ENCODE measurements around the gene SOX1. TPM values are rescaled to one million over a fixed set of nuclear protein-coding genes. Genes with fewer than 3 reads are reported as not detected.

The SOX1 gene
- total and polyA plus RNA-seq, 2 experiments from 2014 or later, result not detected

DNA sequence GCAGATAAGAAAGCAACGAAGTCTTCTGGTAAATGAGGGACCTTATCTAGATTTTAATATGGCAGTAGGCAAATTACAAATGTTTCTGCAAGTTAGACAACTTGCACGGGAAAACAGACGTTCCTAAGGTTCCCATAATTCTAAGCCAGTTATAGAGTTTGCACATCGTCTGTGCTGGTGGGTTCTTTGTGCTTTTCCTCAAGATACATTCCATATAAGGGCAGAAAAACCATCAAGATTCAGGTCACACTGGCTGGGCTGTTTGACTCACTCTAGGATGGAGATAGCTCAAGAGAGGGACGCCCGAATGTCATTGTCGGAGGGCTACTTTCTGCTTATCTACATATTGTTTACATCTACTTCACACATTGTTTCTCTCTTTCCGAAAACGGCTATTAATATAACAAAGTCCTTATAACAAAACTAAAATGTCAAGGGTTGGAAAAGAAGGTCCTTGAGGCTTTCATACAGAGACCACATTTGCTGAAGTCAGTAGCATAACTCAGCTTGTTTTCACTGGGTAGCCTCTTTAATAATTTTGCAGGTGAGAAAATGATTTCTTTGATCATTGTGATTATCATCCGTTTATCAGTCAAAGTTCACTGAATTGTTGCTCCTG lies 44.4 kb downstream of the SOX1 start:
- in situ Hi-C loops (cut with MboI), result no loop called here
- 0 out of 2 replicates have a peak, but pooled peaks cover 4% of the 10 kb centered on the region for H3K27me3 ChIP-seq (replicated peaks; ENCODE audit: insufficient read depth)
- no peak overlapping the region for H2AFZ ChIP-seq
- no peaks in the 10 kb centered on the region for H3K9me3 ChIP-seq (ENCODE audit: low read depth)
- no peak overlapping the region for H3K4me3 ChIP-seq
- H3F3A ChIP-seq (ENCODE audit: insufficient read depth), result no peaks in the 10 kb centered on the region
- H3K27ac ChIP-seq, result no peak overlapping the region
- no peaks in the 10 kb centered on the region for H4K20me1 ChIP-seq (ENCODE audit: insufficient read depth)
- WGBS, 2 experiments (ENCODE audit: low coverage in 1 of 2, low lambda C conversion rate in 2 of 2, missing lambda C conversion rate in 2 of 2), result 21 to 24% methylated on average over 10 of the region's 10 CpGs
- no peak for DNase-seq
- no peaks in the 10 kb centered on the region for H3K9me2 ChIP-seq (ENCODE audit: insufficient read depth)
- H3K79me2 ChIP-seq (ENCODE audit: insufficient read depth), result no peaks in the 10 kb centered on the region
- no peak for TF ChIP-seq EZH2 (IDR thresholded peaks at IDR 0.05; ENCODE audit: insufficient read depth, poor library complexity, severe bottlenecking)
- no peak for TF ChIP-seq EZH2phosphoT487 (IDR thresholded peaks at IDR 0.05; ENCODE audit: insufficient read depth, low read depth)
- no peak overlapping the region for H3K4me2 ChIP-seq (ENCODE audit: unreplicated experiment)
- H3K4me1 ChIP-seq (ENCODE audit: insufficient read depth), result no peaks in the 10 kb centered on the region
- no peak overlapping the region for H3K9ac ChIP-seq
- H3K36me3 ChIP-seq (ENCODE audit: low read depth), result no peaks in the 10 kb centered on the region

DNA sequence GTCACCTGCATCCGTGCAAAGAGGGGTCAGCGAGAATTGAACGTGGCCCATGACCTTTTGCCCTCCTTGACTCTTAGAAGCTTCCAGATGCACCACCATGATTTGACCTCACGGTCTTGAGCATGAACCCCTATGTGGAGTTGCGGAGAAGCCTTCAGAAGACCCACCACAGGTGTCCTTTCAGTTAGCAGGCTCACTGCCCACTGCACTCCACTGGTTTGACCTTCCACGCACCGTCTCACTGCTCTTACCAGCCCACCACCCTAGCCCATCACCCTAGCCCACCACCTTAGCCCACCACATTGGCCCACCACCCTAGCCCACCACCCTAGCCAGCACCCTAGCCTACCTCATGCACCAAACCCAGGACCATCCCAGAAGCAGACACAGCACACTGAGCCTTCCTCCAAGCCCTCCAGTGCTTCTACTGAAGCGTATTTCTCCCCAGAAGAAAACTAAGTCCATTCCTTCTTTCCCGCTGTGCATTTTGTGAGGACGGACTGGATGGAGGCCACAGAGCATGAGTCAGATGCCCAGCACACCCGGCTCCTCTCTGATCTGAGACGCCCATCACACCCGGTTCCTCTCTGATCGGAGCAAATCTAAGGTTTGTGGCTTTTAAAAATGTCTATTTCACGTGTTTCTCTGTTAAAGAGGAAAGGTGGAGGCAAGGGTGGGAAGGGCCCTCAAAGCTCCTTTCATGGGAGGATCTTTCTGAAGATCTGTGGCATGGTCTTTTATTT lies 45.8 kb downstream of the SOX1 start:
- no peaks in the 10 kb centered on the region for H3F3A ChIP-seq (ENCODE audit: insufficient read depth)
- H3K9ac ChIP-seq, result no peak overlapping the region
- H3K4me1 ChIP-seq (ENCODE audit: insufficient read depth), result no peaks in the 10 kb centered on the region
- H3K4me2 ChIP-seq (ENCODE audit: unreplicated experiment), result no peak overlapping the region
- H4K20me1 ChIP-seq (ENCODE audit: insufficient read depth), result no peaks in the 10 kb centered on the region
- WGBS, 2 experiments (ENCODE audit: low coverage in 1 of 2, low lambda C conversion rate in 2 of 2, missing lambda C conversion rate in 2 of 2), result 46 to 48% methylated on average over 13 to 15 of the region's 15 CpGs
- no peaks in the 10 kb centered on the region for H3K9me2 ChIP-seq (ENCODE audit: insufficient read depth)
- no peaks in the 10 kb centered on the region for H3K27me3 ChIP-seq (replicated peaks; ENCODE audit: insufficient read depth)
- no peak overlapping the region for H3K4me3 ChIP-seq
- H2AFZ ChIP-seq, result no peak overlapping the region
- in situ Hi-C loops (cut with MboI), result no loop called here
- TF ChIP-seq EZH2phosphoT487 (IDR thresholded peaks at IDR 0.05; ENCODE audit: insufficient read depth, low read depth), result no peak
- TF ChIP-seq EZH2 (IDR thresholded peaks at IDR 0.05; ENCODE audit: insufficient read depth, poor library complexity, severe bottlenecking), result no peak
- no peaks in the 10 kb centered on the region for H3K9me3 ChIP-seq (ENCODE audit: low read depth)
- DNase-seq, result no peak
- H3K36me3 ChIP-seq (ENCODE audit: low read depth), result no peaks in the 10 kb centered on the region
- H3K79me2 ChIP-seq (ENCODE audit: insufficient read depth), result no peaks in the 10 kb centered on the region
- no peak overlapping the region for H3K27ac ChIP-seq

DNA sequence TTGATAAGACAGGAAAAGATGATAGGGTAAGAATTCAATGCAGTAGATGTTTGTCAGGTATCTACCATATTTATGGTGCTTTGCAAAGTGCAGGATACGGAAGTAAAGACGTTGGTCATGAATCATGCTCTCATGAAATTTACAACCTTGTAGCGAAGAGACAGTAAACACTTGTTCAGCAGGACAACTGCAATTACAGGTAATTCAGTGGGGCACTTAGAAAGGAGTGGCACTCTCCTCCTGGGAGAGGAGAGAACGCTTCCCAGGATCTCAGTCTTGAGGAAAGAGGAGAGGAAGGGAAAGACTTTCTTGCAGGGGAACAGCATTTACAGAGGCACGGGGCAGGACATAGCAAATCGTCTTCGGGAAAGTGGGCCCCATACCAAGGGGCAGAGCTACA lies 46.4 kb downstream of the SOX1 start:
- Histone ChIP-seq H3K9me3 (ENCODE audit: low read depth) (no peaks in the 10 kb centered on the region), H2AFZ (no peak overlapping the region), H3K4me2 (ENCODE audit: unreplicated experiment) (no peak overlapping the region), H3K4me1 (ENCODE audit: insufficient read depth) (no peaks in the 10 kb centered on the region), H3K27me3 (replicated peaks; ENCODE audit: insufficient read depth) (no peaks in the 10 kb centered on the region), H3F3A (ENCODE audit: insufficient read depth) (no peaks in the 10 kb centered on the region), H3K27ac (no peak overlapping the region), H3K79me2 (ENCODE audit: insufficient read depth) (no peaks in the 10 kb centered on the region), H3K4me3 (no peak overlapping the region), H3K36me3 (ENCODE audit: low read depth) (no peaks in the 10 kb centered on the region), H3K9ac (no peak overlapping the region), H4K20me1 (ENCODE audit: insufficient read depth) (no peaks in the 10 kb centered on the region), H3K9me2 (ENCODE audit: insufficient read depth) (no peaks in the 10 kb centered on the region)
- TF ChIP-seq EZH2phosphoT487 (IDR thresholded peaks at IDR 0.05; ENCODE audit: insufficient read depth, low read depth) (no peak), EZH2 (IDR thresholded peaks at IDR 0.05; ENCODE audit: insufficient read depth, poor library complexity, severe bottlenecking) (no peak)
- WGBS, 2 experiments (ENCODE audit: low coverage in 1 of 2, low lambda C conversion rate in 2 of 2, missing lambda C conversion rate in 2 of 2), result 31 to 37% methylated on average over 7 of the region's 7 CpGs
- in situ Hi-C loops (cut with MboI), result no loop called here
- DNase-seq, result no peak

DNA sequence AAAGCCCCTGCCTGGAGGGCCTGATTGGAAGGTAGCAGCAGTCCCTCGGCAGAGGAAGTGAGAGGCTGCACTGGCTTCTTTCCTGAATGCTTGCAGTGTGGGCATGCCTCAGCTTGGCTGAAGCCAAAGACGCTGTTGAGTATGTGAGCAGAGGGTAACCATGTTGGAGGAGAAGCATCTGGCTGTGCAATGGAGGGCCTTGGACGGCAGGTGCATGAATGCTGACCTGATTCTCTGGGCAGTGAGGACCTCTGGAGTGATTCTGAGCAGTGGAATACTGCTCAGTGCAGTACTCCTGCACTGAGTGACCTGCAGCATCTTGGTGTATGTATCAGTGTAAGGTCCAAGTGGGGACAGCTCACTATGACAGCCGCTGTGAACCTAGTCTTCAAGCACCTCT lies 46.9 kb downstream of the SOX1 start:
- no peak overlapping the region for H3K4me3 ChIP-seq
- no peak overlapping the region for H3K27ac ChIP-seq
- H3K4me2 ChIP-seq (ENCODE audit: unreplicated experiment), result no peak overlapping the region
- H3K4me1 ChIP-seq (ENCODE audit: insufficient read depth), result no peaks in the 10 kb centered on the region
- WGBS, 2 experiments (ENCODE audit: low coverage in 1 of 2, low lambda C conversion rate in 2 of 2, missing lambda C conversion rate in 2 of 2), result 23 to 34% methylated on average over 4 of the region's 4 CpGs
- H3K27me3 ChIP-seq (replicated peaks; ENCODE audit: insufficient read depth), result no peaks in the 10 kb centered on the region
- H3K79me2 ChIP-seq (ENCODE audit: insufficient read depth), result no peaks in the 10 kb centered on the region
- no peaks in the 10 kb centered on the region for H3K9me2 ChIP-seq (ENCODE audit: insufficient read depth)
- H3K9ac ChIP-seq, result no peak overlapping the region
- H4K20me1 ChIP-seq (ENCODE audit: insufficient read depth), result no peaks in the 10 kb centered on the region
- DNase-seq, result no peak
- in situ Hi-C loops (cut with MboI), result no loop called here
- H3F3A ChIP-seq (ENCODE audit: insufficient read depth), result no peaks in the 10 kb centered on the region
- H2AFZ ChIP-seq, result no peak overlapping the region
- TF ChIP-seq EZH2phosphoT487 (IDR thresholded peaks at IDR 0.05; ENCODE audit: insufficient read depth, low read depth), result no peak
- TF ChIP-seq EZH2 (IDR thresholded peaks at IDR 0.05; ENCODE audit: insufficient read depth, poor library complexity, severe bottlenecking), result no peak
- no peaks in the 10 kb centered on the region for H3K36me3 ChIP-seq (ENCODE audit: low read depth)
- no peaks in the 10 kb centered on the region for H3K9me3 ChIP-seq (ENCODE audit: low read depth)
